Endothelial cell of hepatic sinusoid (primary cell): Measurements from ENCODE around the gene CACNB4.
"Not testable (repeated sequence)": the region's sequence is repeated elsewhere in the genome, so short reads cannot be mapped to it uniquely, and the experiment has no call there.

Experiments used
- in situ Hi-C: cut with HindIII; loops from 2 replicates; pipeline ENCODE4 v1.10.0; 2017; ENCODE audit warnings: low sequenced_read_pairs

CACNB4 gene

DNA sequence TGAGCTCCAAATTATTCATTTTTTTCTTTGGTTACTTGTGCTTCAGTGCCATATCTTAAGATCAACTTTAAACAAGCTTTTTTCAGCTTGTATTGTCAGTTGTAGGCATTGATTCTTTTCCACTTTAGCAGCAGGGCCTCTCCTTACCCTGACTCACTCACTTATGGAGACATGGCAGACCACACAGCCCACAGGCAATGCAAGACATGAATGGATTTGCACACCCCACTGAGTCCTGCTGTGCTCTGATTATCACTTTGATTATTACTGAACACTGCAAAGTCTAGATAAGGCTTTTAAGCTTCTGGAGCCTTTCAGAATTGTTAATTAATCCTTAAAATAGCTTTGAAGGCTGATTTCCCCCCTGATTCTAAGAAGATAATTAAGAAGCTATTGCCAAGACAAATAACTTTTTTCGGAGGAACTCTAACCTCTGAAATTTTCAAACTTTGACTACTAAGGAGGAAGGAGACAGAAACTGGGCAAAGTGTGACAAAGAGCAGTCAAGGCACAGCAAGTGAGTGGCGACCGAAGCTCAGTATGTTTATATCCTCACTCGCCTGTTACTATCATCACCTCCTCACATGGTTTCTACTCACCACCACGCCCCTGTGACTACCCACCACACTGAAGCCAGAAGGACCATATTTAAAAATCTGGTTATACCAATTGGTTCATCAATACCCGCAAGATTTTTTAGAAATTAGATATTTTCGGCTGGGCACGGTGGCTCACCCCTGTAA is 43.3 kb downstream of the CACNB4 start:
- in situ Hi-C loops: no loop called here

DNA sequence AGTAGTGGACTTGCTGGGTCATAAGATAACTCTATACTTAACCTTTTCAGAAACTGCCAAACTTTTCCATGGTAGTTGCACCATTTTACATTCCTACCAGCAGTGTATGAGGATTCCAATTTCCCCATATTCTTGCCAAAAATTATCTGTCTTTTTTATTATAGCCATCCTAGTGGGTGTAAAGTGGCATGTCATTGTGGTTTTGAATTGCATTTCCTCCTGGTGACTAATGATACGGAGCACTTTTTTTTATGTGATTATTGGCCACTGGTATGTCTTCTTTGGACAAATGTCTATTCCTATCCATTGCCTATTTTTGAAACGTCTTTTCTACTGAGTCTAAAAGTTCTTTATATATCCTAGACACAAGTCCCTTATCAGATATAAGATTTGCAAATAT is 44.3 kb downstream of the CACNB4 start:
- in situ Hi-C loops: no loop called here

GRCh38 chr2:152051436-152051835 is 47.4 kb downstream of the CACNB4 start:
- in situ Hi-C loops: no loop called here

- in situ Hi-C loops: no loop called here
Measured at GRCh38 chr2:152050915-152051314, 47.9 kb downstream of the CACNB4 start.

DNA sequence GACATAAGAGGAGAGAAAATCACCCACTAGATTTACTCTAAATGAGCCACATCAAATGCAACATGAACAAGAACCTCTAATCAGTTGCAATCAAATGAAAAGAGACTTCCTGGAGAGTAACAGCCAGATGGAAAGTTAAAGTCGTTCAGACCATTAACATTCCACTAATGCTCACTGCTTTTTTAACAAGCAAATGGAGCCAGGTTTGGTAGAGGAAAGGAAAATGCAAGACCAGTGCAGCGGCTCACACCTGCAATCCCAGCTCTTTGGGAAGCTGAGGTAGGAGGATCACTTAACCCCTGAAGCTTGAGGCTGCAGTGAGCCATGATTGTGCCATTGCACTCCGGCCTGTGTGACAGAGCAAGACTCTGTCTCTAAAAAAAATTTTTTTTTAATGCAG is 48.5 kb downstream of the CACNB4 start:
- in situ Hi-C loops: no loop called here

DNA sequence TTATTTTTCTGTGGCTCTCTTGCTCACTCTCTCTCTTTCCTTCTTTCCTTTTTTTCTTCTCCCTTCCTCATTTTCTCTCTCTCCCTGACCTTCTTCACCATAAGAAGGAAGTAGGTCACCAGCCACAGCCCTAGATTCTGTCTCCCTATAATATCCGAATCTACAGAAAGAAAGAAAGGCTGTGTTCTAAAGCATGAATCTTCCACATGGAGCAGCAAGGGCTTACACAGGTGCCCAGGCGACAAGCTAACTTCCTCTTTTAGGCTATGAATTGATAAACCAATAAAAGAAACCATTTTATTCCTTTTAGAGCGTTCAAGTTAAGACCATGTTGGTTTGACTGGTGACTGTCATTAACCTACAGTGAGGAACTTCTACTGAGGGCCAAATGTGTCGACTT is 49.3 kb downstream of the CACNB4 start:
- in situ Hi-C loops: no loop called here

DNA sequence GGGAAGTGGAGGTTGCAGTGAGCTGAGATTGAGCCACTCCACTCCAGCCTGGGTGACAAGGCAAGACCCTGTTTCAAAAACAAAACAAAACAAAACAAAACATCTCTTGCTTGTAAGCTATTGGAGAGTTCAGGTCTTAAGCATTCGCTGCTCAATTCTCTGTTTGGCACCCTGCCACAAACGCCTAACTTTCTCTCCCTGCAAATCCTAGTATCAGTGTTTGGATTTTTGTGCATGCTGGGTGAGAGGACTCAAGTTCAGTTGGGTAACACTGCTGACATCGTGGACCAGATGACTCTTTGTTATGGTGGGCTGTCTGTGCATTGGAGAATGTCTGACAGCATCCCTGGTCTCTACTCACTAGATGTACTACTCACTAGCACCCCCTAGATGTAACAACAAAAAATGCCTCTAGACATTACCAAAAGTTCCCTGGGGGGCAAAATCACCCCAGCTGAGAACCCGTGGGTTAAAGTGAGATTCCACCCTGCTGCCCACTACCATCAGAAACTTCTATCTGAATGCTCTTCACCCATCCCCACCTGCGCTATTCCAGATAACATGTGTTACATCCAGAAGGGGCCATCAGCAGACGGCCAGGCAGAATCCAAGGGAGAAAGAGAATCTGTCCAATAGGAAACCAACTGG is 50.9 kb downstream of the CACNB4 start:
- in situ Hi-C loops: no loop called here

- in situ Hi-C loops: no loop called here
Measured at GRCh38 chr2:152046940-152047339, 51.9 kb downstream of the CACNB4 start.

DNA sequence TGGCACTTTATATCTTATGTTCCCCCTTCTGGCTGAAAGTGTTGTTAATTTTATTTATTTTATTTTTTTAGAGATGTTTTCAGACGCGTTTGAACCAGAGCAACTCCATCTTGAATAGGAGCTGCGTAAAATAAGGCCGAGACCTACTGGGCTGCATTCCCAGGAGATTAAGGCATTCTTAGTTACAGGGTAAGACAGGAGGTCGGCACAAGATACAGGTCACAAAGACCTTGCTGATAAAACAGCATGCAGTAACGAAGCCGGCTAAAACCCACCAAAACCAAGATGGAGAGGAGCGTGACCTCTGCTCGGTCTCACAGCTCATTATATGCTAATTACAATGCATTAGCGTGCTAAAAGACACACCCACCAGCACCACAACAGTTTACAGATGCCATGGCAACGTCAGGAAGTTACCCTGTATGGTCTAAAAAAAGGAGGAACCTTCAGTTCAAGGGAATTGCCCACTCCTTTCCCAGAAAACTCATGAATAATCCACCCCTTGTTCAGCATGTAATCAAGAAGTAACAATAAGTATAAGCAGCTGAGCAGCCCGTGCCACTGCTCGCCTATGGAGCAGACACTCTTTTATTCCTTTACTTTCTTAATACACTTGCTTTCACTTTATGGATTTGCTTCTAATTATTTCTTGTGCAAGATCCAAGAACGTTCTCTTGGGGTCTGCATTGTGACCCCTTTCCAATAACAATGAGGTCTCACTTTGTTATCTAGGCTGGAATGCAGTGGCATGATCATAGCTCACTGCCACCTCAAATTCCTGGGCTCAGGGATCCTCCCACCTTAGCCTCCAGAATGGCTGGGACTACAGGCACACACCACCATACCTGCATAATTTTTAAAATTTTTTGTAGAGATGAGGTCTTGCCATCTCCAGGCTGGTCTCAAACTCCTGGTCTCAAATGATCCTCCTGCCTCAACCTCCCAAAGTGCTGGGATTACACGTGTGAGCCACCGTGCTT is 55.9 kb downstream of the CACNB4 start:
- in situ Hi-C loops: no loop called here

- in situ Hi-C loops: no loop called here
Measured at GRCh38 chr2:152038441-152038958, 60.3 kb downstream of the CACNB4 start.

DNA sequence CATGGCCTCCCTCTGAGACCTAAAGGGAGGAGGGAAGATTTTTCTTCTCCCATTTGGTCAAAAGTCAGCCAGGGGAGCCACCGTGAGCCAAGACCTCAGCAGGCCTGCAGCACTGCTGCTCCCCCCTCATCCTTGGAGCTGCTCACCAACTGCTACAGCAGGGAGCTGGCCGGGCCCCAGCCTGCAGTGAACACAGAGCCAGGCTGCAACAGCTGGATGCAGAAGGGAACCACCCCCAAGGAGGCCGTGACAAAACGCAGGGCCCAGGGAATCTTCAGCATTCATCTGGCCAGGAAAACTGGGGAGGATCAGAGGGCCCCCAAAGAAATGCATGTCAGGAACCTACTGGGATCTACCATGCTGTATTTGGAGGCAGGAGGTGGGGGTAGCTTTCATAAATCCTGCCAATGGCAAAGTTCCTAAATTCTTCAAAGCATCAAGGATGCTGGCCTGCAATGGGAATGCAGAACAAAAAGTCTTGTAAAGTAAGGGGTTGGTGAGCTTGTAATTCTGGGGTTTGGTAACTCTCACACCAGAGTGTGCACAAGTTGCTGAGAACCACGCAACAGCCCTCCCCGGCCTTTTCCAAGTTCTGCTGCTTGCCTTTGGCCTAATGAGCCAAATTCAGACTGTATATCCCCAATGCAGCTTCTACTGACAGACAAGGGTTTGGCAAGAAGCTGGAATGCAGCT is 61.0 kb downstream of the CACNB4 start:
- in situ Hi-C loops: no loop called here

- in situ Hi-C loops: no loop called here
Measured at GRCh38 chr2:152036611-152037469, 62.0 kb downstream of the CACNB4 start.

- in situ Hi-C loops: no loop called here
Measured at GRCh38 chr2:152034257-152034801, 64.5 kb downstream of the CACNB4 start.

DNA sequence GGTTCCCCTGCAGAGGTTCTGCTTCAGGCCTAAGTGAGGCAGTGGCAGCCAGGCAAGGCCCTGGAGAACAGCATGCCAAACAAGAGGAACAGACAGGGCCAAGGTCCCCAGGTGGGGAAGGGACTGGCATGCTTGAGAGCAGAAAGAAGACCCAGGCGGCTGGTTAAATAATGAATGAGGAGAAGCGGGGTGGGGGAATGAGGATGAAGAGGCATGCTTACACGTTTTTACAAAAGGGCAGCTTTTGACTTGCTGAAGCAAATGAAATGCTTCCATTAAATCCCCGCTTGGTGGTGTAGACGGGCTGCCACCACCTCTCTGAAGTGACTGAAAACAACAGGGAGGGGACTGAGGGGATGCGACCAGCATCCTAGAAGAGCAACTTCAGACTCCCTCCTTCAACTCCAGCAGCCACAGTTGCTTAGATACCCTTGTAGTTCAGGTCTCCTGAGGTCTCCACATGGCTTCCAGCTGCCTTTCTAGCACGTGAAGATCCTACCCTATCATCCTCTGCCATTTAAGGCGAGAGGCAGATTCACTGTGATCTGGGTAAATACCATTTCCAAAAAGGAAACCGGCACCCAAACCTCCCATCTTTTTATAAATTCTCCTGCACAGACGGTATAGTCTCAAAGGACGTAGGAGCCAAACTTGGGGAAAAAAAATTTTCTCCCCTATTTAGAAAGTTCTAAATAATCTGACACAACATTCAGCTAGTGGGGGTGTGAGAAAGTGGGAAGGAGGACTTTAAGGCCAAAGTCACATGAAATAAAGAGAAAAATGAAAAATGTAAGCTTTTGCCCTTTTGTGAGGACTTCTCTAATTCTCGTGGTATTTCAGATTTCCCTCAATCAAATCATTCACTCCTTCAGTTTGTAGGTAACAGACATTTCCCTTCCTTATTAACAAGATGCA is 65.6 kb downstream of the CACNB4 start:
- in situ Hi-C loops: no loop called here

- in situ Hi-C loops: no loop called here
Measured at GRCh38 chr2:152031747-152032306, 67.0 kb downstream of the CACNB4 start.

DNA sequence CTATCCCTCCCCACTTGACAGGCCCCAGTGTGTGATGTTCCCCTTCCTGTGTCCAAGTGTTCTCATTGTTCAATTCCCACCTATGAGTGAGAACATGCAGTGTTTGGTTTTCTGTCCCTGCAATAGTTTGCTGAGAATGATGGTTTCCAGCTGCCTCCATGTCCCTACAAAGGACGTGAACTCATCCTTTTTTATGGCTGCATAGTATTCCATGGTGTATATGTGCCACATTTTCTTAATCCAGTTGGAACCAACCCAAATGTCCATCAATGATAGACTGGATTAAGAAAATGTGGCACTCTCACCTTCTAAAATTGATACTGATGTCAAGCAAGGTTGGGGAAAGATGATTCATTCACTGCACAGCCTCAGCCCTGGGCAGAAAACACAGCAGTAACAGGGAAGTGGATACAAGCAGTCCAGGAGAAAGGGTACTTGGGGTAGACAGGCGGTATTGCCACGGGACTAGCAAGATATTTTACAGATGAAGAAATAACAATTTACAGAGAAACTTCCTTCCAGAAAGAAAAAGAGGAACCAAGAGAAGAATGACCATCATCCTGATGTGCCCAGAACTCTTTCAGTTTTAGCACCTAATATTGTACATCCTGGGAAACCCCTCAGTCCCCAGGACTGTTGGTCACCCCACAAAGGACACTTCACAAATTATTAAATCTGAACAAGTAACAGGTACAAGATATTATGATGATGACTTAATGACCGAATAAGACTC is 68.1 kb downstream of the CACNB4 start:
- in situ Hi-C loops: not testable (repeated sequence)

- in situ Hi-C loops: no loop called here
Measured at GRCh38 chr2:152028182-152028862, 70.5 kb downstream of the CACNB4 start.
